Measurements from ENCODE around the gene ZNF521. TPM values are rescaled to one million over a fixed set of nuclear protein-coding genes. Genes with fewer than 3 reads are reported as not detected.

The ZNF521 gene
- total RNA-seq, 6 donors from 2014 or later: 4.7 to 37.7 (median 13.8) TPM

DNA sequence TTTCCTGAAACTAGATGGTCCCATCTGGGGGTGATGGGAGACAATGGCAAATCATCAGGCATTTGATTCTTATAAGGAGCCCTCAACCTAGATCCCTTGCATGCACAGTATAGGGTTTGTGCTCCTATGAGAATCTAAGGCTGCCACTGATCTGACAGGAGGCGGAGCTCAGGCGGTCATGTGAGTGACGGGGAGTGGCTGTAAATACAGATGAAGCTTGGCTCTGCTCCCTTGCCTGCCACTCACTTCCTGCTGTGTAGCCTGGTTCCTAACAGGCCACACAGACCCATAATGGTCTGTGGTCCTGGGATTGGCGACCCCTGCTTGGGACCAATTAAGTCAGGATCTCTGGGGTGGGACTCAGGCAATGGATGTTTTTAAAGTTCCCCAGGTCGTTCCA is 293.4 kb downstream of the ZNF521 start:
- 79 to 89% methylated on average over 5 of the region's 5 CpGs for WGBS, 2 donors
- no peaks in the 10 kb centered on the region for H3K27me3 ChIP-seq
- ATAC-seq (ENCODE audit: low FRiP score in 2 of 2): no peak
- H3K4me1 ChIP-seq: no peaks in the 10 kb centered on the region
- no peaks in the 10 kb centered on the region for H3K36me3 ChIP-seq
- H3K4me3 ChIP-seq: no peak overlapping the region
- TF ChIP-seq, protein P1, sequence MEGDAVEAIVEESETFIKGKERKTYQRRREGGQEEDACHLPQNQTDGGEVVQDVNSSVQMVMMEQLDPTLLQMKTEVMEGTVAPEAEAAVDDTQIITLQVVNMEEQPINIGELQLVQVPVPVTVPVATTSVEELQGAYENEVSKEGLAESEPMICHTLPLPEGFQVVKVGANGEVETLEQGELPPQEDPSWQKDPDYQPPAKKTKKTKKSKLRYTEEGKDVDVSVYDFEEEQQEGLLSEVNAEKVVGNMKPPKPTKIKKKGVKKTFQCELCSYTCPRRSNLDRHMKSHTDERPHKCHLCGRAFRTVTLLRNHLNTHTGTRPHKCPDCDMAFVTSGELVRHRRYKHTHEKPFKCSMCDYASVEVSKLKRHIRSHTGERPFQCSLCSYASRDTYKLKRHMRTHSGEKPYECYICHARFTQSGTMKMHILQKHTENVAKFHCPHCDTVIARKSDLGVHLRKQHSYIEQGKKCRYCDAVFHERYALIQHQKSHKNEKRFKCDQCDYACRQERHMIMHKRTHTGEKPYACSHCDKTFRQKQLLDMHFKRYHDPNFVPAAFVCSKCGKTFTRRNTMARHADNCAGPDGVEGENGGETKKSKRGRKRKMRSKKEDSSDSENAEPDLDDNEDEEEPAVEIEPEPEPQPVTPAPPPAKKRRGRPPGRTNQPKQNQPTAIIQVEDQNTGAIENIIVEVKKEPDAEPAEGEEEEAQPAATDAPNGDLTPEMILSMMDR (IDR thresholded peaks at IDR 0.05): no peak
- no peak for TF ChIP-seq POLR2AphosphoS5 (IDR thresholded peaks at IDR 0.05)
- TF ChIP-seq EP300 (IDR thresholded peaks at IDR 0.05): no peak
- DNase-seq: no peak
- H3K9me3 ChIP-seq: no peaks in the 10 kb centered on the region
- H3K27ac ChIP-seq: no peak overlapping the region

GRCh38 chr18:25057491-25058050 is 294.4 kb downstream of the ZNF521 start:
- DNase-seq (no peak), ATAC-seq (ENCODE audit: low FRiP score in 2 of 2) (no peak)
- Histone ChIP-seq H3K36me3 (no peaks in the 10 kb centered on the region), H3K27me3 (no peaks in the 10 kb centered on the region), H3K4me3 (no peak overlapping the region), H3K9me3 (no peaks in the 10 kb centered on the region), H3K4me1 (no peaks in the 10 kb centered on the region), H3K27ac (no peak overlapping the region)
- WGBS, 2 donors: 80 to 88% methylated on average over 7 of the region's 7 CpGs
- TF ChIP-seq POLR2A (IDR thresholded peaks at IDR 0.05): no peak
- no peak for TF ChIP-seq POLR2AphosphoS5 (IDR thresholded peaks at IDR 0.05)
- TF ChIP-seq, protein P1 (IDR thresholded peaks at IDR 0.05): no peak
- no peak for TF ChIP-seq EP300 (IDR thresholded peaks at IDR 0.05)

GRCh38 chr18:25056429-25056828 is 295.5 kb downstream of the ZNF521 start:
- WGBS, 2 donors: 80 to 82% methylated on average over 8 of the region's 8 CpGs
- ATAC-seq (ENCODE audit: low FRiP score in 2 of 2) (no peak), DNase-seq (peak in 1 of 2 donors; percentile 22)
- TF ChIP-seq, protein P1 (IDR thresholded peaks at IDR 0.05): no peak
- TF ChIP-seq POLR2A (IDR thresholded peaks at IDR 0.05) (no peak), POLR2AphosphoS5 (IDR thresholded peaks at IDR 0.05) (no peak), EP300 (IDR thresholded peaks at IDR 0.05) (no peak)
- Histone ChIP-seq H3K27me3 (no peaks in the 10 kb centered on the region), H3K9me3 (no peaks in the 10 kb centered on the region), H3K4me1 (no peaks in the 10 kb centered on the region), H3K36me3 (no peaks in the 10 kb centered on the region), H3K27ac (no peak overlapping the region), H3K4me3 (no peak overlapping the region)

- 65 to 74% methylated on average over 4 of the region's 4 CpGs for WGBS, 2 donors
- Histone ChIP-seq H3K9me3 (no peaks in the 10 kb centered on the region), H3K27me3 (no peaks in the 10 kb centered on the region), H3K36me3 (no peaks in the 10 kb centered on the region), H3K4me1 (no peaks in the 10 kb centered on the region), H3K4me3 (no peak overlapping the region), H3K27ac (no peak overlapping the region)
- TF ChIP-seq POLR2AphosphoS5 (IDR thresholded peaks at IDR 0.05): no peak
- TF ChIP-seq EP300 (IDR thresholded peaks at IDR 0.05): no peak
- TF ChIP-seq POLR2A (IDR thresholded peaks at IDR 0.05): no peak
- TF ChIP-seq, protein P1 (IDR thresholded peaks at IDR 0.05): no peak
- DNase-seq (no peak), ATAC-seq (ENCODE audit: low FRiP score in 2 of 2) (no peak)
Measured at GRCh38 chr18:25055076-25055475, 296.9 kb downstream of the ZNF521 start.

DNA sequence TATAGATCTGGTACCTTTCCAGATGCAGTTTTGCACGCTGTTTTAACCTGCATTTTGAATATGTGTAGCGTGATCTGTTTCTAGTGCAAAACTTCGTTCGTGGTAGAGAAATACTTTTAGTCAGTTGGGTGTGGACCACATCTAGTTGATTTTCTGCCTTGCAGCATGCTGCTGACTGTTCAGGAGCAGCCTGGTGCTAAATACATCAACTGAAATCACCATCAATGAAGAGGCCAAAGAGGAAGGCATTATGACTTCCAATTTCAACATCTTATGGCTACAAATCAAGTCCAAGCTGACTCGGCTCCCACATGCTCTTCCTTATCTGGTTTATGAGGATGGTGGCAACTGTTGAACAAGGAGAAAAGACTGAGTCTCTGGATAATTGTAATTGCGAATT is 298.5 kb downstream of the ZNF521 start:
- H3K36me3 ChIP-seq: no peaks in the 10 kb centered on the region
- no peaks in the 10 kb centered on the region for H3K27me3 ChIP-seq
- H3K27ac ChIP-seq: no peak overlapping the region
- no peaks in the 10 kb centered on the region for H3K9me3 ChIP-seq
- H3K4me3 ChIP-seq: no peak overlapping the region
- no peak for TF ChIP-seq POLR2A (IDR thresholded peaks at IDR 0.05)
- TF ChIP-seq, protein P1 (IDR thresholded peaks at IDR 0.05): no peak
- TF ChIP-seq POLR2AphosphoS5 (IDR thresholded peaks at IDR 0.05): no peak
- no peak for TF ChIP-seq EP300 (IDR thresholded peaks at IDR 0.05)
- H3K4me1 ChIP-seq: no peaks in the 10 kb centered on the region
- WGBS, 2 donors: 89 to 94% methylated on average over 6 of the region's 6 CpGs
- DNase-seq: no peak
- ATAC-seq (ENCODE audit: low FRiP score in 2 of 2): peak in 1 of 2 donors; percentile 62

All from upper lobe of left lung (tissue), 6 donors.